NOMO-1 treated with DMSO at 0.1 percent for 48 hours (cell line): Measurements from ENCODE around the gene MAML3.

ENCODE experiments used
- DNase-seq: peaks from one replicate; lab custom pipeline; 2025; ENCODE audit not compliant: unreplicated experiment; lab: John Stamatoyannopoulos, UW

MAML3 gene

GRCh38 chr4:140005699-140006098, 148.3 kb downstream of the MAML3 start:
- DNase-seq: no peak

DNA sequence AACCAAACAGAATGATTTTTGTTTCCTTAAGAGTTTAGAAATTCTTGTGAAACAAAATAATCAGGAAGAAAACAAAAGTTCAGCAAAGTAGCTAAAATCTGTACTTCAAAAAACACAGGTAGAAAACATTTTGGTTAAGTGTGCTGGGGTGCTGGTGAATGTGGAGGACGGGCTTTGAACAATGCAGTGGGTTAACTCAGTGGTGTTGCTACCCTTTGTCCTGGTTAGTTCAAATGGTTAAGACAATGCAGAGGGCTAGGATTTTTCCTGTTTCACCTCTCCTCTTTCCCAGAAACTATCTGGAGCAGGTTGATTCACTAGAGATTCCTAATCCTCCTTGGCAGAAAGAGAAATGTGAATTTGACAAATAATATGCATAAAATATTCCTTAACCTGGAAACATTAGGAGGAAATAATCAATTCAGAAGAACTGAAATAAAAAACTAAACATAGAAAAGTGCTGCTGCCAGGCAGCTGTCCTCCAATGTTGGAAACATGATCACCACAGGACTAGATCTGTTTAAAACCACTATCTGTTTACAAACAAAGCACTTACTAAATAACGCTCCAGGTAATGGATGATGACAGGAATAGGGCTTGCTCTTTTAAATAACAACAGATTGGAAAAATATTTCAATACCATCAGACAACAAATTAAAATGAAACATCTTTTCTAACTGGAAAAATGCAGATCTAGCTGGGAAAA, 148.9 kb downstream of the MAML3 start:
- no peak for DNase-seq

DNA sequence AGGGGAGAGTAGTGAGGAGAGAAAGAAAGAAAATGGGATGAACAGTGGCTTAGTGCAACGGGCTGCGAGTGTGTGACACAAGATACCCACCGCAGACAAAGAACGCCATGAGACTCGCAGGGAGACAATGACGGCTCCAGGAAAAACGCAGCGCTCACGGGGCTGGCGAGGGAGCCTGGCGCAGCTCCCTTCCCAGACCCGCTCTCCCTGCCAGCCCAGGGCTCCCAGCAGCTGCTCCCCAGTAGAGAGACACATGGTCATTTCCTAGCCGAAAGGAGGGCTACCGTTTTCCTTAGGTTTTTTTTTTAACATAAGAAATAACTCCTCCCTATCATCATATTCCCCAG, 149.5 kb downstream of the MAML3 start:
- DNase-seq: no peak

GRCh38 chr4:140003876-140004548, 150.0 kb downstream of the MAML3 start:
- no peak for DNase-seq

DNA sequence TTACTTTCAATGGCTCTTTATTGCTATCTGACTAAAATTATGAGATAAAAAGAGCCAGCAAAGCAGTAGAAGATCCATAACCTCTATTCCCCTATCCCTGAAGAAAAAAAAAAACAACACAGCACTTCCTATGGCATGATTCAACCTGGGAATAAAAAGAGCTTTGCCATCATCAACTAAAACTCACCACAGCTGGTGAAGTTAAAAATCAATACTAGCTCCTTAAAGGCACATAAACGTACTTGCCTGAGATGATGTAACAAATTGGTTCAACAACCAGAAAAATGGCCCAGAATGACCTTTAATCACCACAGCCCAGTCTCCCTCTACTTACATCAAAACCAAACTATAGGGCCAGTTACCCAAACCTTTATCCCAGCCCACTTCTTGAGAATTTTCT, 153.8 kb downstream of the MAML3 start:
- DNase-seq: no peak

- DNase-seq: no peak
Measured at GRCh38 chr4:139988863-139989765, 164.9 kb downstream of the MAML3 start.

GRCh38 chr4:139987502-139987850, 166.5 kb downstream of the MAML3 start:
- no peak for DNase-seq

DNA sequence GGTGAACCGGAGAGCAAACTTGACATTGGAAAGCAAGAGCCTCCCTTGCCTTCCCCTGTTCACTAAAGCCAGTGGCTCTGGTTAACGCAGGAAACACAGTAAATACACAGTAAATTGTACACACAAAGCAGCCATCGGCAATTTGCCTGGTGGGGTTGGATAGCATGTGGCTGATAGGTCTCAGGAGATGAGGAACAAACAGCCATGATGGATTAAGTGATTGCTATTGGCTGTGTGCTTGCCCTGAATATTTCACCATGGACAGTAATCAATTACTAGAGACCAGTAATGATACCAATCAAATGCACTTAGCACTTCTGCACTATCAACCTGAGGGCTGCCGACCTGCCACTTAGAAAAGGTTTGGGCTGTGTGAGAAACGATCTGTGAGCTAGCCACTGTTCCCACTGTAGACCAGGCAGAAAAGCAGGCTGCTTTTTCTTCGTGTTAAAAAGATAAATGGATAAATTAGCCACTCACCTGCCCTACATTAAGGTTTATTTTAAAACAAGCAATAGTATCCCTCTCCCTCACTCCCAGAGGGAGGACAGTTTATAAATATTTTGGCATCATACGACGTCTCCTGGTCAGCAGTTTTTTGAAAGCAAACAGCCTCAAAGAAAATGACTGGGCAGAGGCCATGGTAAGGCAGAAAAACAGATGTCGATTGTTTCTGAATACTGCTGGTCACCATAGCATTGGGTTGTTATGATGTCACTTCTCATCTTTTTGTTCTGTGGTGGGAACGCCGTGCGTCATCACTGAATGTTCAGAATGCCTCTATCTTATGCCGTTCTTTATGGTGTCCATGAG, 167.1 kb downstream of the MAML3 start:
- DNase-seq: no peak

DNA sequence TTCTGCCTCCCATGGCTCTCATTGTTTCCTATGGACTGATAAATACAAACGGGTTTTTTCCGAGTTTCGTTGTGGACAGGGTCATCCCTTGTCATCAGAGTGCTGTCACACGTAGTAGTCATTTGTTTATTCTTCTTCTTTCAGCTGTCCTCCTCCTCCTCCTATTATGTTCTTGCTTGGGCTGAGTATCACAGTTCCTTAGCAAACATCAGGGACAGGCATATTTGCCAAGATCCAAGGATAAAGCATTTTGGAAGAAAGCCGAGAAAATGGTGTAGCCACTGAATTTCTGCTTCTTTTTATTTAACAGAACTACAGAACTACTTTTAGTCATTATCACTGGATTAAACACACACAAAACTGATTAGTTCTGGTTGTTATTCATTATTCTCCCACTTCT, 167.9 kb downstream of the MAML3 start:
- no peak for DNase-seq

DNA sequence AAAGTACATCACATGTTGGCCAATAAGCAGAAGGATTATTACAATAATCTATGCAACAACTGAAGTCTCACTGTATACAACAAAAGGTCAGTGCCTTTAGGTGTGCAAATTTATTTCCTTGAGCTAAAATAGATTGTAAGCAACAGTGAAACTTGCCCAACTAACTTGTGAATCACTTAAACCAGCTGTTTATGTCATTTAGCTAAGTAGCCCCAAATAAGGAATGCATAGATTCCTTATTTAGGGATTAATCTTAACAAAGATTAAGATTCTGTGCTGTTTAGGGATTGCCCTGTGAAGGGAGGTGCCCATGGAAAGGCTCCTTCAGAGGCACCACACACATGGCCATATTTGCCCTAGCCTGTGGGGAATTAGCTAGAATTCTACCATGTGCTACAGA, 168.6 kb downstream of the MAML3 start:
- no peak for DNase-seq

DNA sequence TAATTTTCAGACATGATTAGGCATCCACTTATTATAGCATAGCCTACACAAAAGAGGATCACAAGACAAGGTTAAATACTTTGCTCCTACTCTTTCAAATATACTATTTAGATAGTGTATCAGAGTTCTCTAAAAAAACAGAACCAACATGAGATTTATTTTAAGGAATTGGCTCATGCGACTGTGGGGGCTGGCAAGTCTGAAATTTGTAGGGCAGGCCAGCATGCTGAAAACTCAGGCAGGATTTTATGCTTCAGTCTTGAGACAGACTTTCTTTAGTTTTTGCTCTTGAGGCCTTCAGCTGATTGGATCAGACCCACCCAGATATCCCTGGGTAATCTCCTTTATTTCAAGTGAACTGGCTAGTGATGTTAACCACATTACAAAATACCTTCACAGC, 169.5 kb downstream of the MAML3 start:
- DNase-seq: no peak

DNA sequence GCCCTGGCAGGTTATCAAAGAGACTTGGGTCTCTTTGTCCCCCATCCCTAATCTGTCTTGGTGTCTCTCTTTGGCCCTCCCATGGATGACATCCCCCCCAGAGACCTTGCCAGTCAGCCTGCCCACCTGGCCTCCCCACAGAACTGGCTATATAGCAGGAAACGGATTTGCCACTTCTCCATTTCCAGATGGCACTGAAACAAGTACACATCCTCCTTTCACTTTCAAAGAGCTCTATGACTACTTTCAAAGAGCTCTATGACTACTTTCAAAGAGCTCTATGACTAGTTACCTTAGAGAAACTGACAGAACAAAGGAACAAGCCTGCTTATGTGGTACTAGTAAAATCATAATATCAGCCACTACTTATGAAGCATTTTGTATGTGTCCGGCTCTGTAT, 175.3 kb downstream of the MAML3 start:
- DNase-seq: peak; percentile 88

DNA sequence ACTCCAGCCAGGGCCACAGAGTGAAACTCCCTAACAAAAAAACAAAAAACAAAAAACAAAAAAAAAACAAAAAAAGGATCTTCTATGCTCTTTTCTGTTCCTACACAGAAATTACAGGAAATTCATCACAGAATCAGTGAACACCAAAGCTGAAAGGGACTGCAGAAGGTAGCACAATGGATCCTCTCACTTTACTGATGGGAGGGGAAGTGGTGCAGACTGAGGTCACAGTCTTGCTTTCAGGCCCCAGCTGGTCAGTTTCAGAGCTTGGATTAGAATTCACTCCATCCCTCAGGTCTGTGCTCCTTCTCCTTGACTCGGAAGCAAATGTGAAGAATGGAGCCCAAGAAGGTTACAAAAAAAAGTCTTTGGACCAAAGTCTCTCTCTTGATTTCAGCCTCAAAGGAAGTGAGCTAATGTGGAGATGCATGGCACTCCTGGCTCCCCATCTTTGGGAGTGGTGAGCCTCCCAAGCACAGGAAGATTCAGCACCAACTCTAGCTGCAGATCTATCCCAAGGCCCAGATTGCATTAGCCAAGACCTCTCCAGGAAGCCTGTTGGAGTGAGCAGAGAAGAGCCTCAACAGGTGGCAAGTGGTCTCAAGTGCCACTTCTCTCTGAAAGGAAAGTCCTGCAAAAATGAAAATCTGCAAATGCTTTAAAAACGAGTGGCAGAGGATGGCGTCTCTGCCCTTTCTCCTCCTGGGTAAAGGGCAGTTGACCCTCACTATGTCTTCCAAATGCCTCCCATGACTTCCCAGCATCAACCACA, 176.0 kb downstream of the MAML3 start:
- DNase-seq: no peak

DNA sequence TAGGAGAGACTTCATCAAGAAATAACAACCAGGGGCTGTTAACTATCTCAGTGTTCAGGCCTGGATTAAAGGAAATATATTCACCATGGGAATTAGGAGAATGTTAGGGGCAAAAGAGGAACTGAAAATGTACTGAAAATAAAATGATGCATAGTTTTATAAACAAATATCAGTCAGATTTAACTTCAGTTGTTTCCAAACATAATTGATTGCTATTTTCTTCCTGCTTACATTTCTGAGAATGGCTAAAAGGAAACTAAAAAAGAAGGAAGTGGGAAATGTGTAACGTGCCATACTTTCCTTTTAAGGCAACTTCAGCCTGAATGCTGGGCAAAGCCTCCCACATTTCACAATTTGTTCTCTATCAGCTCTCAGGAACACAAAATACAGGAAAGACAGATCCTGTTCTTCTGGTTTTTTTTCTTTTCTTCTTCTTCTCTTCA, 178.1 kb downstream of the MAML3 start:
- peak; percentile 81 for DNase-seq

DNA sequence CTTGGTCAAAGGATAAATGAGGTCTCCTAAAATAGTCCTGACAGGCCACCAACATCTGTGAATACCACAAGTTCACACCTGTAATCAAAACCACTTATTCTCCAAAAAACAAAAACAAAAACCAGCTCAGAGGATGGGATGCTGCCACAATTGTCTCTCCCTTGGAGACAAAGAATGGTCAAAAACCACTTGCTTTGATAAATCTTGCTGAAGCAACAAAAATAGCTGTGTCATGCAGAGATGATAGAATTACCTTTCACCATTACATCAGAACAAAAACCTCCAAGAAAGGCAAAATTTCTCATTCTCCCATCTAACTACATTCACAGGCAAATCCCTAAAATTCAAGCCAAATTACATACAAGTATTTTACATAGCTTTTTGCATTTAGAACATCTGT, 180.4 kb downstream of the MAML3 start:
- DNase-seq: peak; percentile 5

DNA sequence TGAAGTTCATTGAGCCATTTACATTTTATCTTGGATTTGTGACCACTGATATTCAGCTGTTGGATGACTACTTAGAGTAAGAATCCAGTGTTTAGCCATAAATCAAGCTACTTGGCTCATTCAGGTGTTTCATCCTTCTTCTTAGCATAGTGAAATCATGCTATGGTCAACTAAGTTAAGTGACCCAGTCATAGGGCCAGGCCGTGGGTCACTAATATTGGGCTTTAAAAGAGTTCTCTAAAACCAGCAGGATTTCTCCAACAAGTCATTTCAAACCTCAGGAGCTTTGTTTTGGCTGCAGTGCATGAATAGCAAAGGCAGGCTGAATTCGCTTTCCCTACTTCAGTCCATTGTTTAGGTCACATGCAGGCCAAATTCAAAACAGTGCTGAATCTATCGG, 181.0 kb downstream of the MAML3 start:
- no peak for DNase-seq

DNA sequence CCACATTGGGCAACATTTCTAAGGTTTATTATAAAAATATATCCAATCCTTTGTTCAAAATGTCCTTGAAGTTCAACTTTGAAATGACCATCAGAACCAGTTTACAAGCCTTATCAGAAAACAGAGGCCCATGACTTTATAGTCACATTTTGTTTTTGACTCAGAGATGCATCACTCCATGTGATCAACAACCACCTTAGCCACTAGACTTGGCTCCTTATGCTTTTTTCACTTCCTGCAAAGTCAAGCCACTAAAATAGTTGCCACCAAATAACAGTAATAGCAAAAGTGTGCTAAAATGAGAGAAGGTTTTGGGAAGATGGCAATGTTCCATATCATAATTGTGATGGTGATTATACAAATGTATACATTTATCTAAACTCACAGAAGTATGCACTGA, 181.7 kb downstream of the MAML3 start:
- no peak for DNase-seq

DNA sequence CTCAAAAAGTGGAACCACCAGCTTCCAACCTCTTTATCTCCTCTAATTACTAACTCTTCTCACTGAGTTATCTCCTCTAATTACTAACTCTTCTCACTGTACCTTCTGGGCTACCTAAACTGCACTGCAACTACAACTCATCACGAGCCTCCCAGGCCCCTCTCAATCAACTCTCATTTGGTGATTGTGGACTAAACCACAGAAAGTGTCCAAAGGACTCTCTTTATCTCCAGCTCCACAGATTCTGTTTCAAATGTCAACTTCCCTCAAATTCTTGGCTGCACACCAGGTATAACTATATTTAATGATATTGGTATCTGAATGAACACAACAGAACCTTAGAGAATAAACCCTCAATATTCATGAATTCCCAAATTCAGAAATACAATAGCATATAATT, 182.9 kb downstream of the MAML3 start:
- no peak for DNase-seq

GRCh38 chr4:139969635-139970266, 184.2 kb downstream of the MAML3 start:
- no peak for DNase-seq

DNA sequence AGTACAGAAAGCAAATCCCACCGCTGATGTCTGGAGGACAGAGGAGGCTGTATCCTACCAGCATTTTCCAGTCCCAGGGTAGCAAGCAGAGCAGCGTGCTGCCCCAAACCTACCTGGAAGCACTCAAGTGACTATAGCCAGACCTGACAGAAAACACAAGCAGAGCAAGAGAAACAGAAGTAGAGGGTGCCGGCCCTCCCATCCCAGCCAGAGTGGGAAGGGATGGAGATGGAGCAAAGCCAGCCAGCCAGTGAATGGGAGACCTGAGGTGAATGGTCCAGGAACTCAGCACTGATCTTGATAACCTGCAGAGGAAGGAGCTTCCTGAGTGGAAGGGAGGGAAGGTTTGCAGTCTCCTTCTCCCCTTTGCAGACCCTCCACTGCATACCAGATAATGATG, 185.2 kb downstream of the MAML3 start:
- no peak for DNase-seq
